HCEC 1CT (cell line): ENCODE measurements around the gene DLK2.
"Not testable (repeated sequence)": the region's sequence is repeated elsewhere in the genome, so short reads cannot be mapped to it uniquely, and the experiment has no call there.

ENCODE experiments used
- DNase-seq: peaks from one replicate; pipeline ENCODE4 v3.0.0-alpha.2; 2017

DLK2 gene

GRCh38 chr6:43420012-43420709 lies 35.2 kb downstream of the DLK2 start:
- no peak for DNase-seq

- no peak for DNase-seq
Observed at GRCh38 chr6:43416935-43417334, 38.4 kb downstream of the DLK2 start.

DNA sequence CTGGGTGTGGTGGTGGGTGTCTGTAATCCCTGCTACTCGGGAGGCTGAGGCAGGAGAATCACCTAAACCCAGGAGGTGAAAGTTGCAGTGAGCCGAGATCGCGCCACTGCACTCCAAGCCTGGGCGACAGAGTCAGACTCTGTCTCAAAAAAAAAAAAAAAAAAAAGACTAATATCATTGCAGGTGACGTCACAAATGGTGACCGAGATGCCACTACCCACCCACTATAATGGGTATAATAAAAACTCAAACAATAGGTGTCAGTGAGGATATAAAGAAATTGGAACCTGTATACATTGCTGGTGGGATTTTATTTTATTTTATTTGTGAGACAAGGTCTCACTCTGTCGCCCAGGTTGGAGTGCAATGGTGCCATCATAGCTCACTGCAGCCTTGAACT lies 40.1 kb downstream of the DLK2 start:
- not testable (repeated sequence) for DNase-seq

GRCh38 chr6:43413002-43413401 lies 42.3 kb downstream of the DLK2 start:
- no peak for DNase-seq

DNA sequence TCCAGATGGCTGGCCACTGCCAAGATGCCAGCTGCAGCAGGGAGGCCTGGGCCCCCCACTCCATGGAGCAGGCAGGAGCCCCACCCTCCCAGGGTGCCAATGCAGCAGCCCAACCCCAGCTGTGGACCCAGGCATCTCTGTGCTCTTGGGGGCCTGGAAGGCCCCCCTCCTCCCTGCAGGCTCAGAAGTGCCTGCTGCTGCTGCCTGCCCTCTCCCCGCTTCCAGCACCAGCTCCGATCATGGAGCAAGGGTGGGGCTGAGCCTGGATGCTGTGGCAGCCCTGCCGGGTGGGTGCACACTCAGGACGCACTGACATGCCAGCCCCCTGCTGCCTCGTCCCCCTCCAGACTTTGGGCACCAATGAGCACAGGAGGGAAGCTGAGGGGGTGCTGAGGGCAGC lies 42.8 kb downstream of the DLK2 start:
- DNase-seq = no peak

- not testable (repeated sequence) for DNase-seq
Observed at GRCh38 chr6:43410776-43411175, 44.6 kb downstream of the DLK2 start.

DNA sequence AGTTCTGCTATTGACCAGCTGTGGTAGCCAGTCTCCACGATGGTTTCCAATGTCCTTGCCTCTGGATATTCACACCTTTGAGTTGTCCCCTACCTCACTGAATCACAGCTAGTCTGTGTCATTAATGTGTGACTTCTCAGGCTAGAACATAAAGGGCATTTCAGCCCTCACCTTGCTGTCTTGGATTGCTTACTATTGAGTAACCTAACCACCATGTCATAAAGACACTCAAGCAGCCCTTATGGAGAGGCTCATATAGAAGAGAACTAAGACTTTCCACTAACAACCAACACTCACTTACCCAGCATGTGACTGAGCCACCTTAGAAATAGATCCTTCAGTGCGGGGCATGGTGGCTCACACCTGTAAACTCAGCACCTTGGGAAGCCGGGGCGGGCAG lies 47.1 kb downstream of the DLK2 start:
- no peak for DNase-seq

GRCh38 chr6:43407296-43407695 lies 48.1 kb downstream of the DLK2 start:
- no peak for DNase-seq

- DNase-seq = peak; percentile 22
Observed at GRCh38 chr6:43405354-43405753, 50.0 kb downstream of the DLK2 start.

GRCh38 chr6:43402820-43403219 lies 52.5 kb downstream of the DLK2 start:
- no peak for DNase-seq

DNA sequence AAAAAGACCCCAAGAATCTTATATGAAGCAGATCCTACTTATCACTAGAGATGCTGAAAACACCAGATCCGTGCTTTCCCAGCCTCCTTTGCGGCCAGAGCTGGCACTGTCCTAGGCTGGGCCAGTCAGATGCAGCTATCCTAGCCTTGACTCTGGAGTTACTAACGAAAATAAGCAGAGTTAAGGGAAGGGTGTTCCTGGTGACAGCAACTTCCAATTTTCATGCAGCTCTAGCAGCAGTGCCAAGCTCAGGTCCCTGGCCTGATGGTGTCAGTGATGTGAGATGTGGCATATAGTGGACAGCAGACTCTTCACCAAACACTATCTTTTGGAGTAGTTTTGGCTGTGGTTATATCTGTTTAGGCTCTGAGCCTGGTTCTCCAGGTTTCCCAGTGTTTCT lies 53.6 kb downstream of the DLK2 start:
- no peak for DNase-seq
